Hematopoietic multipotent progenitor cell treated with erythropoietin and hydrocortisone succinate and interleukin-3 and kit ligand, for 17 days (in vitro differentiated cells): ENCODE data around the gene MS4A18.

Experiments used
- DNase-seq: peaks from one replicate; pipeline ENCODE4 v3.0.0-alpha.2; 2015; ENCODE audit warnings: low spot score

MS4A18 gene

GRCh38 chr11:60788401-60789125 is 64.0 kb downstream of the MS4A18 start:
- no peak for DNase-seq

- DNase-seq, result no peak
Observed at GRCh38 chr11:60790726-60791125, 66.2 kb downstream of the MS4A18 start.

- no peak for DNase-seq
Observed at GRCh38 chr11:60791153-60791933, 66.8 kb downstream of the MS4A18 start.

- no peak for DNase-seq
Observed at GRCh38 chr11:60792521-60792920, 68.0 kb downstream of the MS4A18 start.
